OCI-LY3 (cell line): ENCODE measurements around the gene GRIK2.

ENCODE experiments used
- H2AFZ ChIP-seq: fragments of 200-600, 300-600 bp; shearing (Covaris generic); 2 replicates; pipeline ENCODE4 v1.6.0; 2014; ENCODE audit warnings: antibody characterized with exemption, low read depth, low read length
- H3K27ac ChIP-seq: fragments of 200-600, 300-600 bp; sonication (generic); 2 replicates; pipeline ENCODE4 v1.5.1; 2014; ENCODE audit warnings: mild to moderate bottlenecking, low read length, moderate library complexity, mixed read lengths
- H3K27me3 ChIP-seq: fragments of 200-600, 300-600 bp; sonication (generic); 2 replicates; pipeline ENCODE4 v1.6.1; 2014; ENCODE audit warnings: low read depth, low read length, mixed read lengths
- H3K36me3 ChIP-seq: fragments of 200-600, 300-600 bp; sonication (generic); replicated peaks from 2 replicates; pipeline ENCODE3; 2014; ENCODE audit warnings: low read depth, low read length, mixed read lengths
- H3K4me1 ChIP-seq: fragments of 300-600, 200-600 bp; sonication (generic); 2 replicates; pipeline ENCODE4 v1.6.1; 2014; ENCODE audit warnings: low read length, mixed read lengths
- H3K4me2 ChIP-seq: fragments of 200-600, 300-600 bp; sonication (generic); 2 replicates; pipeline ENCODE4 v1.6.1; 2014; ENCODE audit warnings: low read length, mixed read lengths
- H3K4me3 ChIP-seq: fragments of 300-600, 200-600 bp; sonication (generic); 2 replicates; pipeline ENCODE4 v1.5.1; 2014; ENCODE audit warnings: antibody characterized with exemption, mild to moderate bottlenecking, low read length, moderate library complexity
- H3K79me2 ChIP-seq: fragments of 300-600, 200-600 bp; shearing (Covaris generic); 2 replicates; pipeline ENCODE4 v1.6.1; 2014; ENCODE audit warnings: mild to moderate bottlenecking, low read length, mixed read lengths
- H3K9ac ChIP-seq: fragments of 300-600, 200-600 bp; shearing (Covaris generic); 2 replicates; pipeline ENCODE4 v1.6.0; 2014; ENCODE audit warnings: mild to moderate bottlenecking, low read length, moderate library complexity
- H3K9me3 ChIP-seq: fragments of 200-600, 300-600 bp; shearing (Covaris generic); 2 replicates; pipeline ENCODE4 v1.6.1; 2014; ENCODE audit warnings: low read length, mixed read lengths; ENCODE audit not compliant: insufficient read depth
- H4K20me1 ChIP-seq: fragments of 200-600, 300-600 bp; sonication (generic); 2 replicates; pipeline ENCODE4 v1.6.1; 2016; ENCODE audit warnings: low read length, mixed read lengths; ENCODE audit not compliant: insufficient read depth
- EZH2phosphoT487 ChIP-seq: fragments of 200-600 bp; shearing (Covaris generic); IDR thresholded peaks from 2 replicates; pipeline ENCODE4 v1.6.1; 2018; ENCODE audit warnings: antibody characterized with exemption, mixed run types, low read depth
- TF ChIP-seq, protein P1 (sequence below): fragments of 200-600, 300-600 bp; sonication (generic); IDR thresholded peaks from 2 replicates; pipeline ENCODE4 v1.5.1; 2014; ENCODE audit warnings: antibody characterized with exemption, low read length, low read depth

GRIK2 gene

DNA sequence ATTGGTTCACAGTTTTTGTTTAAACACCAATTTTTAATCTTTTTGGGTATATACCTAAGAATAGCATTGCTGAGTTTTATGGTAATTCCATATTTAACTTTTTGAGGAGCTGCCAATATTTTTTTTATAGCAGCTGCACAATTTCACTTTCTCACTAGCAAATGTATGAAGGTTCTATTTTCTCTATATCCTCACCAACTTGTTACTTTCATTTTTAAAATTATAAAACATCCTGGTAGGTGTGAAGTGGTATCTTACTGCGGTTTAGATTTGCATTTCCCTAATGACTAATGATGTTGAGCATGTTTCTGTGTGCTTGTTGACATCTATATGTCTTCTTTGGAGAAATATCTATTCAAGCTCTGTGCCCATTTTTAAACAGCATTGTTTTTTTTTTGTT, 452.1 kb downstream of the GRIK2 start:
- H3K27ac ChIP-seq, result no peak overlapping the region
- no peaks in the 10 kb centered on the region for H3K79me2 ChIP-seq
- no peak overlapping the region for H3K9ac ChIP-seq
- H3K9me3 ChIP-seq, result no peaks in the 10 kb centered on the region
- H3K4me3 ChIP-seq, result no peak overlapping the region
- no peak overlapping the region for H3K4me2 ChIP-seq
- H3K36me3 ChIP-seq, result no peaks in the 10 kb centered on the region
- H3K4me1 ChIP-seq, result peaks cover 10% of the 10 kb centered on the region
- TF ChIP-seq EZH2phosphoT487, result no peak
- TF ChIP-seq, protein P1, sequence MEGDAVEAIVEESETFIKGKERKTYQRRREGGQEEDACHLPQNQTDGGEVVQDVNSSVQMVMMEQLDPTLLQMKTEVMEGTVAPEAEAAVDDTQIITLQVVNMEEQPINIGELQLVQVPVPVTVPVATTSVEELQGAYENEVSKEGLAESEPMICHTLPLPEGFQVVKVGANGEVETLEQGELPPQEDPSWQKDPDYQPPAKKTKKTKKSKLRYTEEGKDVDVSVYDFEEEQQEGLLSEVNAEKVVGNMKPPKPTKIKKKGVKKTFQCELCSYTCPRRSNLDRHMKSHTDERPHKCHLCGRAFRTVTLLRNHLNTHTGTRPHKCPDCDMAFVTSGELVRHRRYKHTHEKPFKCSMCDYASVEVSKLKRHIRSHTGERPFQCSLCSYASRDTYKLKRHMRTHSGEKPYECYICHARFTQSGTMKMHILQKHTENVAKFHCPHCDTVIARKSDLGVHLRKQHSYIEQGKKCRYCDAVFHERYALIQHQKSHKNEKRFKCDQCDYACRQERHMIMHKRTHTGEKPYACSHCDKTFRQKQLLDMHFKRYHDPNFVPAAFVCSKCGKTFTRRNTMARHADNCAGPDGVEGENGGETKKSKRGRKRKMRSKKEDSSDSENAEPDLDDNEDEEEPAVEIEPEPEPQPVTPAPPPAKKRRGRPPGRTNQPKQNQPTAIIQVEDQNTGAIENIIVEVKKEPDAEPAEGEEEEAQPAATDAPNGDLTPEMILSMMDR, result no peak
- no peak overlapping the region for H2AFZ ChIP-seq
- H4K20me1 ChIP-seq, result no peaks in the 10 kb centered on the region
- no peaks in the 10 kb centered on the region for H3K27me3 ChIP-seq

DNA sequence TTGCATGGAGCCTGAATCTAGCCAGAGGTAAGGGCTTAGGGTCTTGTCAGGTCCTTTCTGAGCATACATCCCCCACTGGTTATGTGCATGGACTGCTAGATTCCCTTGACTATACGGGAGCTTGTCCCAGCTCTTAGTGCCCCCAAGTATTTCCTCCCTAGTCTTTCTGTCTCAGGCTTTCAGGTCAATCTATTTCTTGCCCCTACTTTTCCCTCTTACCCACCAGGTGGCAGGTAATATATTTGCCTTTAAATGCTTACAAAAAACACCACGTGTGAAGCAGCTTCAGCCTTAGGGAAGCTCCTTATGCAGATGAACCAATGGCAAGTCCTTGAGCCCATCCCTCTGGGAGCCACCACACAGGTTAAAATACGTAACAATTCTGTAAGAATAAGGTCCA, 454.2 kb downstream of the GRIK2 start:
- TF ChIP-seq, protein P1, result no peak
- TF ChIP-seq EZH2phosphoT487, result no peak
- Histone ChIP-seq H3K4me1 (peaks cover 10% of the 10 kb centered on the region), H2AFZ (no peak overlapping the region), H3K4me3 (no peak overlapping the region), H3K36me3 (no peaks in the 10 kb centered on the region), H3K9me3 (no peaks in the 10 kb centered on the region), H3K27me3 (no peaks in the 10 kb centered on the region), H4K20me1 (no peaks in the 10 kb centered on the region), H3K4me2 (no peak overlapping the region), H3K9ac (no peak overlapping the region), H3K27ac (no peak overlapping the region), H3K79me2 (no peaks in the 10 kb centered on the region)

DNA sequence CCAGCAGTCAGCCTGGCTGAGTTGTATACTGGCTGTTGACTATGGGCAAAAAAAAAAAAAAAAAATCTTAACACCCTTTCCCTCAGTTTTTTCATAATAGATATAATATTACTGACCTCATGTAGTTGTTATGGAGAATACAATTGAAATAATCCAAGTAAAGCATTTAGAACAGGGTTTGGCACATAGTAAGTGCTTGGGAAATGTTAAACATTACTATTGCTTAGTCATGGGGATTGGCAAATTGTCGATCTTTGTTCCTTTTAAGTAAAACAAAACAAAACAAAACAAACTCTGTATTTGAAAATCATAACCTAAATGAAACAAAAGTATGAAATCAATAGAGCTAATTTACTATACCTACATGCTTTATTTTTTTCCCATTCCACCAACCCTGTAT, 458.4 kb downstream of the GRIK2 start:
- Histone ChIP-seq H3K79me2 (no peaks in the 10 kb centered on the region), H3K4me3 (no peak overlapping the region), H3K9me3 (no peaks in the 10 kb centered on the region), H3K9ac (no peak overlapping the region), H3K36me3 (no peaks in the 10 kb centered on the region), H4K20me1 (no peaks in the 10 kb centered on the region), H2AFZ (no peak overlapping the region), H3K27me3 (no peaks in the 10 kb centered on the region), H3K27ac (no peak overlapping the region), H3K4me2 (no peak overlapping the region), H3K4me1 (peaks cover 7% of the 10 kb centered on the region)
- TF ChIP-seq EZH2phosphoT487, result no peak
- TF ChIP-seq, protein P1, result no peak

DNA sequence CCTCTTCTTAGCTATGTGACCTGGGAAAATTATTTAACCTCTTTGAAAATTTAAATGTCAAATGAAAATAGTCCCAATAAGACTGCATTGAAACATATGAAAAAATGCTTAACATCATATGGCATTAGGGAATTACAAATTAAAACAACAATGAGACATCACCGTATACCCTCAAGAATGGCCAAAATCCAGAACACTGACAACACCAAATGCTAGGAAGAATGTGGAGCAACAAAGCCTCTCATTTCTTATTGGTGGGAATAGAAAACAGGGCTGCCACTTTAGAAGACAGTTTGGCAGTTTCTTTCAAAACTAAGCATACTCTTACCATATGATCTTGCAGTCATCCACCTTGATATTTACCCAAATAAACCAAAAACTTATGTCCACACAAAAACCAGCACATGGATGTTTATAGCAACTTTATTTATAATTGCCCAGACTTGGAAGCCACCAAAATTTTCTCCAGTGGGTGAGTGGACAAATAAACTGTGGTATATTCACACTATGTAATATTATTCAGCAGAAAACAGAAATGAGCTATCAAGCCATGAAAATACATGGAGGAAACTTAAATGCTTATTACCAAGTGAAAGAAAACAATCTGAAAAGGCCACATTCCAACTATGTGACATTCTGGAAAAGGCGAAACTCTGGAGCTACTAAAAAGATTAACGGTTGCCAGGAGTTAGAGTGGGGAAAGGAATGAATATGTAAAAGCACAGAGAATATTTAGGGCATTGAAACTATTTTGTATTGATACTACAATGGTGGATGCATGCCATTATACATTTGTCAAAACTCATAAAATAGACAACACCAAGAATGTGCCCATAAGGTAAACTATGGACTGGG, 459.9 kb downstream of the GRIK2 start:
- Histone ChIP-seq H3K27me3 (no peaks in the 10 kb centered on the region), H3K4me3 (no peak overlapping the region), H3K4me2 (no peak overlapping the region), H3K9ac (no peak overlapping the region), H2AFZ (no peak overlapping the region), H3K4me1 (no peaks in the 10 kb centered on the region), H3K27ac (no peak overlapping the region), H4K20me1 (no peaks in the 10 kb centered on the region), H3K36me3 (no peaks in the 10 kb centered on the region), H3K79me2 (no peaks in the 10 kb centered on the region), H3K9me3 (no peaks in the 10 kb centered on the region)
- TF ChIP-seq EZH2phosphoT487, result no peak
- TF ChIP-seq, protein P1, result no peak
